Activated gamma-delta T cell (primary cell): ENCODE results near the gene PYGM.

Experiments
- DNase-seq: peaks from one replicate; lab custom pipeline; 2025; lab: John Stamatoyannopoulos, UW

Gene PYGM

GRCh38 chr11:64735725-64736259 is 24.0 kb downstream of the PYGM start:
- DNase-seq: no peak

GRCh38 chr11:64734811-64735724 is 24.7 kb downstream of the PYGM start:
- no peak for DNase-seq

GRCh38 chr11:64731601-64732000 is 28.2 kb downstream of the PYGM start:
- DNase-seq: no peak

GRCh38 chr11:64729851-64730382 is 29.9 kb downstream of the PYGM start:
- DNase-seq: no peak

GRCh38 chr11:64728757-64729365 is 30.9 kb downstream of the PYGM start:
- DNase-seq: no peak

GRCh38 chr11:64726867-64727530 is 32.8 kb downstream of the PYGM start:
- DNase-seq: no peak

GRCh38 chr11:64726211-64726641 is 33.5 kb downstream of the PYGM start:
- no peak for DNase-seq

GRCh38 chr11:64724863-64725532 is 34.8 kb downstream of the PYGM start:
- DNase-seq: no peak

- no peak for DNase-seq
Measured at GRCh38 chr11:64723907-64724862, 35.6 kb downstream of the PYGM start.

GRCh38 chr11:64723117-64723906 is 36.5 kb downstream of the PYGM start, which contains the start of gene NRXN2:
NRXN2 (minus strand) TSS chr11:64723197; CDS start chr11:64713699, 9,498 bp downstream.
- DNase-seq: peak; percentile 76

- DNase-seq: no peak
Measured at GRCh38 chr11:64722141-64723065, 37.4 kb downstream of the PYGM start.

- DNase-seq: no peak
Measured at GRCh38 chr11:64721359-64721699, 38.4 kb downstream of the PYGM start.

- no peak for DNase-seq
Measured at GRCh38 chr11:64720640-64721358, 39.0 kb downstream of the PYGM start.

GRCh38 chr11:64720167-64720566 is 39.6 kb downstream of the PYGM start:
- no peak for DNase-seq

- no peak for DNase-seq
Measured at GRCh38 chr11:64719406-64719805, 40.4 kb downstream of the PYGM start.

GRCh38 chr11:64718780-64719124 is 41.0 kb downstream of the PYGM start:
- DNase-seq: no peak

GRCh38 chr11:64718084-64718779 is 41.5 kb downstream of the PYGM start:
- no peak for DNase-seq

- no peak for DNase-seq
Measured at GRCh38 chr11:64717268-64717578, 42.6 kb downstream of the PYGM start.
